Endothelial cell of umbilical vein (primary cell): ENCODE data around the gene ADRA2C. TPM values are rescaled to one million over a fixed set of nuclear protein-coding genes. Genes with fewer than 3 reads are reported as not detected.

Experiments used
- BruUV-seq: library from RNA; stranded (reverse); fragments of 400-500 nt; replicated peaks from 2 replicates; lab custom pipeline; 2021; lab: Mats Ljungman, UMichigan
- CTCF ChIA-PET: fragments of 300-600, 350-600 bp; sonication (Branson Sonifier 250); formaldehyde crosslinking; loops from one replicate; lab custom pipeline; 2021; ENCODE audit warnings: antibody characterized with exemption, inconsistent platforms; lab: Charles Lee
- POLR2A ChIA-PET: fragments of 300-600, 350-600 bp; sonication (Branson Sonifier 250); formaldehyde crosslinking; loops from one replicate; lab custom pipeline; 2021; ENCODE audit warnings: antibody characterized with exemption, inconsistent platforms; lab: Charles Lee
- DNase-seq: peaks from one replicate; pipeline ENCODE4 v3.0.0-alpha.2; 2011; ENCODE audit warnings: low read depth, low spot score
- FAIRE-seq: peaks from 2 replicates; lab custom pipeline; 2011; peaks lifted over from hg19 to GRCh38; lab: Jason Lieb, UNC
- H2AFZ ChIP-seq: 2 replicates; pipeline ENCODE4 v1.6.0; 2012; ENCODE audit warnings: low read depth, low read length, control low read depth, inconsistent platforms
- H3K27ac ChIP-seq: 2 replicates; pipeline ENCODE4 v1.5.1; 2011; ENCODE audit warnings: low read depth, mild to moderate bottlenecking, control low read depth, low read length, moderate library complexity; ENCODE audit not compliant: insufficient read depth
- H3K27me3 ChIP-seq, 2 experiments: 2 replicates each; pipeline versions ENCODE4 v1.6.0 to v1.6.1; 2011; ENCODE audit warnings: low read length in 2 of 2, mixed read lengths in 1 of 2; ENCODE audit not compliant: control insufficient read depth in 2 of 2, insufficient read depth in 2 of 2
- H3K36me3 ChIP-seq, 2 experiments: 2 replicates in 1 of 2; 3 replicates in 1 of 2; pipeline ENCODE4 v1.5.1; 2011; ENCODE audit warnings: low read length in 2 of 2, mild to moderate bottlenecking in 1 of 2, moderate library complexity in 1 of 2; ENCODE audit not compliant: control insufficient read depth in 2 of 2, insufficient read depth in 2 of 2; ENCODE audit errors: extremely low read depth in 1 of 2
- H3K4me1 ChIP-seq: 3 replicates; pipeline ENCODE4 v1.5.1; 2011; ENCODE audit warnings: mild to moderate bottlenecking, low read length; ENCODE audit not compliant: control insufficient read depth, insufficient read depth; ENCODE audit errors: extremely low read depth
- H3K4me2 ChIP-seq: 2 replicates; pipeline ENCODE4 v1.6.1; 2011; ENCODE audit warnings: low read length, control low read depth, mixed read lengths; ENCODE audit not compliant: insufficient read depth
- H3K4me3 ChIP-seq, 3 experiments: fragments of 200-600 bp in 1 of 3; sonication (generic), shearing (Covaris generic) in 1 of 3; replicated peaks in 1 of 3; 2 replicates each; pipeline ENCODE4 v1.5.1; 2011 to 2016; ENCODE audit warnings: control low read depth in 3 of 3, low read length in 3 of 3, mild to moderate bottlenecking in 2 of 3, inconsistent platforms in 1 of 3, low read depth in 1 of 3, moderate library complexity in 1 of 3; ENCODE audit not compliant: insufficient read depth in 1 of 3
- H3K79me2 ChIP-seq: 2 replicates; pipeline ENCODE4 v1.6.0; 2012; ENCODE audit warnings: low read length, inconsistent platforms; ENCODE audit not compliant: control insufficient read depth, insufficient read depth
- H3K9ac ChIP-seq: replicated peaks from 2 replicates; pipeline ENCODE3; 2011; ENCODE audit warnings: low read length, control low read depth; ENCODE audit not compliant: insufficient read depth; ENCODE audit errors: extremely low read depth
- H3K9me1 ChIP-seq: replicated peaks from 3 replicates; pipeline ENCODE4 v1.6.0; 2011; ENCODE audit warnings: mild to moderate bottlenecking, low read length; ENCODE audit not compliant: control insufficient read depth, insufficient read depth; ENCODE audit errors: extremely low read depth
- H3K9me3 ChIP-seq: replicated peaks from 2 replicates; pipeline ENCODE4 v1.5.1; 2012; ENCODE audit warnings: low read length, inconsistent platforms; ENCODE audit not compliant: control insufficient read depth, insufficient read depth
- H4K20me1 ChIP-seq: replicated peaks from 2 replicates; pipeline ENCODE3; 2011; ENCODE audit warnings: mild to moderate bottlenecking, low read length; ENCODE audit not compliant: control insufficient read depth, insufficient read depth; ENCODE audit errors: extremely low read depth
- EZH2 ChIP-seq: IDR thresholded peaks from 2 replicates; pipeline ENCODE4 v1.6.1; 2012; ENCODE audit warnings: borderline replicate concordance, low read depth, mild to moderate bottlenecking, moderate library complexity, low read length, inconsistent platforms; ENCODE audit not compliant: severe bottlenecking
- FOS ChIP-seq: IDR thresholded peaks from 2 replicates; pipeline ENCODE4 v1.6.1; 2011; ENCODE audit warnings: mild to moderate bottlenecking, low read length, moderate library complexity, borderline replicate concordance; ENCODE audit not compliant: insufficient read depth
- GATA2 ChIP-seq: IDR thresholded peaks from 2 replicates; pipeline ENCODE4 v1.7.0; 2011; ENCODE audit warnings: low read depth, mild to moderate bottlenecking, moderate library complexity, mixed read lengths, low read length; ENCODE audit not compliant: insufficient read length, insufficient read depth
- JUN ChIP-seq: IDR thresholded peaks from 2 replicates; pipeline ENCODE4 v1.6.1; 2011; ENCODE audit warnings: borderline replicate concordance, low read depth; ENCODE audit not compliant: insufficient read length, insufficient read depth
- MYC ChIP-seq: IDR thresholded peaks from one replicate; pipeline ENCODE4 v1.6.1; 2011; ENCODE audit warnings: mild to moderate bottlenecking, low read depth, low read length
- POLR2A ChIP-seq: IDR thresholded peaks from 2 replicates; pipeline ENCODE4 v1.6.1; 2012; ENCODE audit warnings: low read depth, mild to moderate bottlenecking, control low read depth, low read length
- POLR2AphosphoS5 ChIP-seq: IDR thresholded peaks from 2 replicates; pipeline ENCODE4 v1.6.1; 2012; ENCODE audit warnings: low read depth, mild to moderate bottlenecking, control low read depth, low read length, moderate library complexity; ENCODE audit not compliant: insufficient read depth
- dilution Hi-C: fragments of 300-500 bp; cut with MboI; formaldehyde crosslinking; loops from one replicate; pipeline ENCODE4 v1.15.0; 2019; ENCODE audit warnings: low sequenced_read_pairs; ENCODE audit not compliant: extremely low pct_ligation_motif_present
- intact Hi-C: fragments of 100-400 bp; cut with micrococcal nuclease; formaldehyde crosslinking; loops from one replicate; pipeline ENCODE4 v1.10.0; 2022
- polyA plus RNA-seq, 4 experiments: library from polyadenylated mRNA; depleted of rRNA in 3 of 4; stranded (reverse) in 3 of 4; unstranded in 1 of 4; fragments of >200 nt; gene quantifications; 2 replicates each; pipeline versions ENCODE4 v1.2.1 to v1.2.3, GENCODE V29; 2011 to 2012; ENCODE audit warnings: missing spikeins in 1 of 4
- total RNA-seq: library from RNA; stranded (reverse); gene quantifications from 2 replicates; pipeline ENCODE4 v1.2.3, GENCODE V29; 2021
- TF ChIP-seq, protein P1 (sequence below): IDR thresholded peaks from 2 replicates; pipeline ENCODE4 v1.6.1; 2011; ENCODE audit not compliant: insufficient read depth, insufficient read length
- TF ChIP-seq, protein P2 (sequence below), 2 donors: IDR thresholded peaks; 1 replicate in 1 of 2; 2 replicates in 1 of 2; pipeline ENCODE4 v1.5.1; 2011; ENCODE audit warnings: low read length in 2 of 2, mild to moderate bottlenecking in 2 of 2, moderate library complexity in 2 of 2, control low read depth in 1 of 2, inconsistent platforms in 1 of 2, low read depth in 1 of 2; ENCODE audit not compliant: insufficient read depth in 1 of 2; ENCODE audit errors: extremely low read depth in 1 of 2

The ADRA2C gene
- total and polyA plus RNA-seq, 2 donors (not counting 3 experiments of a cell fraction or from before 2014, with no cell fraction given), result 0.03 to 0.40 TPM

DNA sequence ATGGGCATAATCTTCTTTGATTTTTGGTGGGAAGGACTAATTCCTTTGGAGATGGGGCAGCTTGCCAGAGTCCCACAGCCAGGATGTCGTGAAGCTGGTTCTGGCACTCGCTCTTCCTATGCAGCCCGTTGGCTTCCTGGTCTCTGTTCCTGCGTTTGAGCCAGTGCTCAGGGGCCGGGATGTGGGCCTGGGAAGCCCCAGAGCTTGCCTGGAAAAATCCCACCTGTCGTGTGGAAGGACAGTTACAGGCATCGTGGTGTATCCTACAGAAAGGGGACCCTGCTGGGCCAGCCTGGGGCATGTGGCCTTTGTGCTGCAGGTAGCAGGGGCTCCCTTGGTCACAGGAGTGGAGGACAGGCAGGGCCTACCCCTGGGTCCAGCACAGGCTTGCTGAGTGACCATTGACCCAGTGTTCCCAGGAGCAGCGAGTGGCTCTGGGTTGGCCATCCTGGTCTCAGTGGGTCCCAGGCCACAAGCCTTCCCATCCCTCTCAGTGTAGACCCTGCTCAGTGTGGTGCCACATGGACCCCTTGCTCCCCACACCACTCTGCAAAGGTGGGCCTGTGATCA is 50.2 kb downstream of the ADRA2C start:
- Histone ChIP-seq H2AFZ (no peak overlapping the region), H3K9me3 (no peaks in the 10 kb centered on the region), H3K4me3 (no peak overlapping the region), H3K4me1 (no peaks in the 10 kb centered on the region), H3K36me3 (no peaks in the 10 kb centered on the region), H3K9ac (no peak overlapping the region), H3K27me3 (no peaks in the 10 kb centered on the region), H3K27ac (no peak overlapping the region), H4K20me1 (no peaks in the 10 kb centered on the region), H3K4me2 (no peak overlapping the region), H3K79me2 (no peaks in the 10 kb centered on the region), H3K9me1 (no peaks in the 10 kb centered on the region)
- intact Hi-C loops (no loop called here), dilution Hi-C loops (no loop called here)
- ChIA-PET CTCF (no interaction called here), POLR2A (no interaction called here)
- TF ChIP-seq, protein P1, sequence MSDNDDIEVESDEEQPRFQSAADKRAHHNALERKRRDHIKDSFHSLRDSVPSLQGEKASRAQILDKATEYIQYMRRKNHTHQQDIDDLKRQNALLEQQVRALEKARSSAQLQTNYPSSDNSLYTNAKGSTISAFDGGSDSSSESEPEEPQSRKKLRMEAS, result no peak
- TF ChIP-seq EZH2 (no peak), GATA2 (no peak), MYC (no peak), POLR2AphosphoS5 (no peak), POLR2A (no peak), JUN (no peak), FOS (no peak)
- TF ChIP-seq, protein P2, sequence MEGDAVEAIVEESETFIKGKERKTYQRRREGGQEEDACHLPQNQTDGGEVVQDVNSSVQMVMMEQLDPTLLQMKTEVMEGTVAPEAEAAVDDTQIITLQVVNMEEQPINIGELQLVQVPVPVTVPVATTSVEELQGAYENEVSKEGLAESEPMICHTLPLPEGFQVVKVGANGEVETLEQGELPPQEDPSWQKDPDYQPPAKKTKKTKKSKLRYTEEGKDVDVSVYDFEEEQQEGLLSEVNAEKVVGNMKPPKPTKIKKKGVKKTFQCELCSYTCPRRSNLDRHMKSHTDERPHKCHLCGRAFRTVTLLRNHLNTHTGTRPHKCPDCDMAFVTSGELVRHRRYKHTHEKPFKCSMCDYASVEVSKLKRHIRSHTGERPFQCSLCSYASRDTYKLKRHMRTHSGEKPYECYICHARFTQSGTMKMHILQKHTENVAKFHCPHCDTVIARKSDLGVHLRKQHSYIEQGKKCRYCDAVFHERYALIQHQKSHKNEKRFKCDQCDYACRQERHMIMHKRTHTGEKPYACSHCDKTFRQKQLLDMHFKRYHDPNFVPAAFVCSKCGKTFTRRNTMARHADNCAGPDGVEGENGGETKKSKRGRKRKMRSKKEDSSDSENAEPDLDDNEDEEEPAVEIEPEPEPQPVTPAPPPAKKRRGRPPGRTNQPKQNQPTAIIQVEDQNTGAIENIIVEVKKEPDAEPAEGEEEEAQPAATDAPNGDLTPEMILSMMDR (IDR thresholded peaks at IDR 0.05; ENCODE audit: extremely low read depth in 1 of 2, insufficient read depth in 1 of 2, low read depth in 1 of 2, low read length in 2 of 2), result no peak
- BruUV-seq, result no TSS peak
- FAIRE-seq (no peak), DNase-seq (no peak)
